HL-60 (cell line): ENCODE data around the gene CYP27C1.
A peak's percentile ranks its signal among the peaks of the same experiment; 100 is the strongest.

Source experiments
- DNase-seq, 2 experiments: peaks; one replicate each; pipeline ENCODE4 v3.0.0-alpha.2; 2010 to 2020; ENCODE audit warnings: low read depth in 1 of 2, low spot score in 1 of 2
- H3K27ac ChIP-seq: fragments of 250-450 bp; sonication (Bioruptor Pico); replicated peaks from 2 replicates; pipeline ENCODE4 v1.5.1; 2020; ENCODE audit warnings: mild to moderate bottlenecking, moderate library complexity
- H3K27me3 ChIP-seq: fragments of 250-450 bp; sonication (Bioruptor Pico); 2 replicates; pipeline ENCODE4 v1.5.1; 2021; ENCODE audit warnings: mild to moderate bottlenecking, moderate library complexity; ENCODE audit not compliant: insufficient read depth, poor library complexity, severe bottlenecking
- H3K4me3 ChIP-seq: replicated peaks from 2 replicates; pipeline ENCODE4 v1.5.1; 2011; ENCODE audit warnings: mild to moderate bottlenecking, control low read depth, low read length; ENCODE audit not compliant: insufficient read depth
- GABPA ChIP-seq: IDR thresholded peaks from 2 replicates; pipeline ENCODE4 v1.6.1; 2012; ENCODE audit warnings: low read depth
- POLR2AphosphoS5 ChIP-seq: IDR thresholded peaks from 2 replicates; pipeline ENCODE4 v1.6.1; 2012; ENCODE audit warnings: low read depth
- SPI1 ChIP-seq: IDR thresholded peaks from 2 replicates; pipeline ENCODE4 v1.6.1; 2012; ENCODE audit warnings: low read depth, mild to moderate bottlenecking, borderline replicate concordance
- TF ChIP-seq, protein P1 (sequence below): IDR thresholded peaks from 2 replicates; pipeline ENCODE4 v1.6.1; 2012; ENCODE audit warnings: low read depth; ENCODE audit not compliant: insufficient replicate concordance
- TF ChIP-seq, protein P2 (sequence below): IDR thresholded peaks from one replicate; pipeline ENCODE4 v1.5.1; 2011; ENCODE audit warnings: low read length, control low read depth, inconsistent platforms; ENCODE audit not compliant: insufficient read depth

Gene CYP27C1

DNA sequence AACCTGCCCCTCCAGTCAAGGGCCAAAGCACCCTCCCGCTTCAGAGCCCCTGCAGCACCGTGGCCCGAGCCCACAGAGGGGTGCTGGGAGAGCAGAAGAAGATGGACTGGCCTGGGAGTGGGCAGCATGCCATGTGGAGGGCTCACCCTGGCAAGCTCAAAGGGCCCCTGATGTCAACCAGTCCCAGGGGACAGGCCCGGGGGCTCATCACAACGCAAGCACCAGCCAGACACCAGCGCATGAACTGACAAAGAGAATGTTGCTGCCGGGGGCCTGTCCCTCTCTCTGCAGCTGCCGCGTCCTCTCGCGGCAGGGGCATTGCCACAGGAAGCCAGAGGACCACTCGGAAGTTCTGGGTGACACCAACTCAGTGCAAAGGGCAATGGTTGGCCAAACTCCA, 82.9 kb downstream of the CYP27C1 start:
- Histone ChIP-seq H3K27me3 (no peaks in the 10 kb centered on the region), H3K4me3 (no peak overlapping the region), H3K27ac (no peak overlapping the region)
- TF ChIP-seq, protein P1, sequence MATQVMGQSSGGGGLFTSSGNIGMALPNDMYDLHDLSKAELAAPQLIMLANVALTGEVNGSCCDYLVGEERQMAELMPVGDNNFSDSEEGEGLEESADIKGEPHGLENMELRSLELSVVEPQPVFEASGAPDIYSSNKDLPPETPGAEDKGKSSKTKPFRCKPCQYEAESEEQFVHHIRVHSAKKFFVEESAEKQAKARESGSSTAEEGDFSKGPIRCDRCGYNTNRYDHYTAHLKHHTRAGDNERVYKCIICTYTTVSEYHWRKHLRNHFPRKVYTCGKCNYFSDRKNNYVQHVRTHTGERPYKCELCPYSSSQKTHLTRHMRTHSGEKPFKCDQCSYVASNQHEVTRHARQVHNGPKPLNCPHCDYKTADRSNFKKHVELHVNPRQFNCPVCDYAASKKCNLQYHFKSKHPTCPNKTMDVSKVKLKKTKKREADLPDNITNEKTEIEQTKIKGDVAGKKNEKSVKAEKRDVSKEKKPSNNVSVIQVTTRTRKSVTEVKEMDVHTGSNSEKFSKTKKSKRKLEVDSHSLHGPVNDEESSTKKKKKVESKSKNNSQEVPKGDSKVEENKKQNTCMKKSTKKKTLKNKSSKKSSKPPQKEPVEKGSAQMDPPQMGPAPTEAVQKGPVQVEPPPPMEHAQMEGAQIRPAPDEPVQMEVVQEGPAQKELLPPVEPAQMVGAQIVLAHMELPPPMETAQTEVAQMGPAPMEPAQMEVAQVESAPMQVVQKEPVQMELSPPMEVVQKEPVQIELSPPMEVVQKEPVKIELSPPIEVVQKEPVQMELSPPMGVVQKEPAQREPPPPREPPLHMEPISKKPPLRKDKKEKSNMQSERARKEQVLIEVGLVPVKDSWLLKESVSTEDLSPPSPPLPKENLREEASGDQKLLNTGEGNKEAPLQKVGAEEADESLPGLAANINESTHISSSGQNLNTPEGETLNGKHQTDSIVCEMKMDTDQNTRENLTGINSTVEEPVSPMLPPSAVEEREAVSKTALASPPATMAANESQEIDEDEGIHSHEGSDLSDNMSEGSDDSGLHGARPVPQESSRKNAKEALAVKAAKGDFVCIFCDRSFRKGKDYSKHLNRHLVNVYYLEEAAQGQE, result no peak
- TF ChIP-seq SPI1, result no peak
- DNase-seq, result no peak

DNA sequence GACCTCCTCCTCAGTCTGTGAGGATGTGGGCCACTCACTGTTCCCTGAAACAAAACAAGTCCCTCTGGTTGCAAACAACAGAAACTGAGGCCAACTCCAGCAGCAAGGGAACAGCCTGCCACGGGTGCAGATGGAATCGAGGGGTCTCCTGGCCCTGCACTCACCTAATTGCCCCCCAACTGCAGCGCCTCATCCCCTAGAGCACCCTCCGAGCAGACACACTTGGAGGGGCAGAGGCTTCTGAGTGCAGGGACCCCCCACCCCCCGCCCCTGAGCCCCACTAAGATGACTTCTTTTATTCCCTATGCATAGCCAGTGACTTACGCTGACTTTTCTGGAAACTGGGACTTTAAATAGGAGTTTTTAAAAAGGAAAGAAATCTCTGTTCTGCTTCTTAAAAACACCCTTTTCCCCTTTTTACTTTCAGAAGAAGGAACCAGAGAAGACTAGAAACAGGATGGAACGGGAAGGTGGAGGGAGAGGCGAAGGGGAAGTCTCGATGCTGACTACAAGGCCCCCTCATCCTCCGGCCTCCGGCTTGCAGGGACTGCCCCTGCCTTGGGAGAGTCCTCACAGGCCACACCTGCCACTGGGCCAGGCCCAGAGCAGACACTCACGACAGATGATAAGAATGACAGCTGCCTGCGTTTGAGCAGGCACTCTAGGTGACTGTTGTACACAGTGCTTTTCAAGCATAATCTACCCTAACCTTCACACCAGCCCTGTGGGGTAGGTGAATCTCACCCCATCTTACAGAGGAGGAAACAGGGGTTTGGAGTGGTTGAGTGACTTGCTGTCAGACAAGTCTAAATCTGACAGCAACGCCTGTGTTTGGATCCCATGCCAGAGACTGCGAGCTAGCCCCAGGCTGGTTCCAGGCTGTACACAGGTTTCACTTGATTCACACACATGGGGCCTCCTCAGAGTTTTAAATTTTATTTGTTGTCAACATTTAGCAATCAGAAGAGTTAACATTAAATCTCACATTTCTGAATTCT, 85.0 kb downstream of the CYP27C1 start:
- peak; percentile 49; the same call in 1 of the 2 replicates for TF ChIP-seq SPI1
- TF ChIP-seq GABPA, result no peak
- peak in 1 of 2 experiments; percentile 22 for DNase-seq
- Histone ChIP-seq H3K27ac (no peak overlapping the region), H3K27me3 (no peaks in the 10 kb centered on the region), H3K4me3 (no peak overlapping the region)

DNA sequence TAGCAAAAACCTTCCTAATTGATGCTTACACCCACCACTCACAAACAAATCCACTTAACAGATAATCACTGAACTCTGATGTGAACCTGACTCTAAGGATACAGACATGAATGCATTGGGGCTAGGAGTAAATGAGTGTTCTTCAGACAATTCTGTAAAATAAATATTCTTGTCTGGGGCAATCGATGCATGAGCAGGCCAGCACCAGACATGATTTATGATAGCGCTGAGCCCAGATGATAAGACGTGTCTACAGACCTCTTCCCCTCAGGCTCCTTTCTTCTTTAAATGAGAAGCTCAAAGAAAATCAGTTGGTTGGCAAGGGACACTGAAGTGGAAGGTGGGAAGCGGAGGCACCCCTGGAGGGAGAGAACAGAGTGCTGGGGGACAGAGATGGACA, 85.9 kb downstream of the CYP27C1 start:
- no peak overlapping the region for H3K27ac ChIP-seq
- no peak overlapping the region for H3K4me3 ChIP-seq
- no peak for DNase-seq
- no peaks in the 10 kb centered on the region for H3K27me3 ChIP-seq
- TF ChIP-seq GABPA (no peak), POLR2AphosphoS5 (no peak)
- TF ChIP-seq, protein P2, sequence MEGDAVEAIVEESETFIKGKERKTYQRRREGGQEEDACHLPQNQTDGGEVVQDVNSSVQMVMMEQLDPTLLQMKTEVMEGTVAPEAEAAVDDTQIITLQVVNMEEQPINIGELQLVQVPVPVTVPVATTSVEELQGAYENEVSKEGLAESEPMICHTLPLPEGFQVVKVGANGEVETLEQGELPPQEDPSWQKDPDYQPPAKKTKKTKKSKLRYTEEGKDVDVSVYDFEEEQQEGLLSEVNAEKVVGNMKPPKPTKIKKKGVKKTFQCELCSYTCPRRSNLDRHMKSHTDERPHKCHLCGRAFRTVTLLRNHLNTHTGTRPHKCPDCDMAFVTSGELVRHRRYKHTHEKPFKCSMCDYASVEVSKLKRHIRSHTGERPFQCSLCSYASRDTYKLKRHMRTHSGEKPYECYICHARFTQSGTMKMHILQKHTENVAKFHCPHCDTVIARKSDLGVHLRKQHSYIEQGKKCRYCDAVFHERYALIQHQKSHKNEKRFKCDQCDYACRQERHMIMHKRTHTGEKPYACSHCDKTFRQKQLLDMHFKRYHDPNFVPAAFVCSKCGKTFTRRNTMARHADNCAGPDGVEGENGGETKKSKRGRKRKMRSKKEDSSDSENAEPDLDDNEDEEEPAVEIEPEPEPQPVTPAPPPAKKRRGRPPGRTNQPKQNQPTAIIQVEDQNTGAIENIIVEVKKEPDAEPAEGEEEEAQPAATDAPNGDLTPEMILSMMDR, result no peak
